ENCODE data around the gene CACNA1S. TPM values are rescaled to one million over a fixed set of nuclear protein-coding genes. Genes with fewer than 3 reads are reported as not detected.
A peak's percentile ranks its signal among the peaks of the same experiment; 100 is the strongest.

Gene CACNA1S
- total RNA-seq, 1 donor from 2014 or later = not detected

DNA sequence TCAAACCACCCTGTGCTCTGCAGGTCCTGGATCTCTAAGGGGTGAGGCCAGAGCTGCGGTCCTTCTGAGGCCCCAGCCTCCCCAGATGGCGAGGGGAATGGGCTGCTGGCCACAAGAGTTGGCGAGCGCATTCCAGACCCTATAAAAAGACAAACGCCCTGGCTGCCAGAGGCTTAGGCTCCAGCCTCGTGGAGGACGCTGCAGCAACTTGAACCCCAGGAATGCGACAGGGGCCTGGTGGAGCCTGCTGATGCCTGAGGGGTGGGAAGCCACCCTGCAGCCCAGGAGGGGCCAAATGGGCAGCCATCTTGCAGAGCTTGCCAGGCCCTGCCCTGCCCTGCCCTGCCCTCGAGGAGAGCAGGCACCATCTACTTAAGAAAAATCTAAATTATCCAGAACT, 8.6 kb downstream of the CACNA1S start:
- no peak for DNase-seq (ENCODE audit: missing footprints)
- ATAC-seq = no peak
- intact Hi-C loops (cut with DNase I) = no loop called here

DNA sequence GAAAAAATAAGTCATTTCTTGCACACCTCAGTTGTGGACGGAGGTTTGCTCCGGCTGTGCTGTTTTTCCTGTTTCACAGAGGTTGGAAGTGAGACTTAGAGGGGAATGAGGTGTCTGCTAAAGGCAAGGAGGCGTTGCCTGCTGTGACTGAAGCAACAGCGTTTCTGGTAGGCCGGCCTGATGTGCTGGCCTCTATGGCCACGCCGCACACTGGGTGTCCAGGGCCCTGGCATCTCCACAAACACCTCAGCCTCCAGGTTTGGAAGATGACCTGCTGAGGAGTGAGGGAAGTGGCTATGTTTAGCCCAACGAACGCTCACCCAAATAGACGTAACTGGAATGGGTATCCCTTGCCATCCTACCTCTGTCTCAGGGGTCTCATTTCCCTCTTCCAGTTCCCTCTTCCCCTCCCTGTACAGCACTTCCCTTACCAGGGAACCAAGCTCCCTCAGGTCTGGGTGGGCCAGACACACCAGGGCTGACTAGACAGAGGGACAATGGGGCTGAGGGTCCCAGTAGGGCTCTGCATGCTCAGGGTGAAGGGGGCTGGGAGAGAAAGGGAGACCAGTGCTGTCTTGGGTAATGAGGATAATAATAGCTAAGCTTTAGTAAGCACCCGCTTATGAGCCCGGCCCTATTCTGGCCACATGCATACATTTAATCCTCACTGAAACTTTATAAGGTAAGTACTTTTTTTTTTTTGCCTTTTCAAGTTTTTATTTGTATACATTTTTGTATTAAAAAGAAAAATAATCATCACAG, 11.9 kb downstream of the CACNA1S start:
- DNase-seq (ENCODE audit: missing footprints) = no peak
- intact Hi-C loops (cut with DNase I) = no loop called here

DNA sequence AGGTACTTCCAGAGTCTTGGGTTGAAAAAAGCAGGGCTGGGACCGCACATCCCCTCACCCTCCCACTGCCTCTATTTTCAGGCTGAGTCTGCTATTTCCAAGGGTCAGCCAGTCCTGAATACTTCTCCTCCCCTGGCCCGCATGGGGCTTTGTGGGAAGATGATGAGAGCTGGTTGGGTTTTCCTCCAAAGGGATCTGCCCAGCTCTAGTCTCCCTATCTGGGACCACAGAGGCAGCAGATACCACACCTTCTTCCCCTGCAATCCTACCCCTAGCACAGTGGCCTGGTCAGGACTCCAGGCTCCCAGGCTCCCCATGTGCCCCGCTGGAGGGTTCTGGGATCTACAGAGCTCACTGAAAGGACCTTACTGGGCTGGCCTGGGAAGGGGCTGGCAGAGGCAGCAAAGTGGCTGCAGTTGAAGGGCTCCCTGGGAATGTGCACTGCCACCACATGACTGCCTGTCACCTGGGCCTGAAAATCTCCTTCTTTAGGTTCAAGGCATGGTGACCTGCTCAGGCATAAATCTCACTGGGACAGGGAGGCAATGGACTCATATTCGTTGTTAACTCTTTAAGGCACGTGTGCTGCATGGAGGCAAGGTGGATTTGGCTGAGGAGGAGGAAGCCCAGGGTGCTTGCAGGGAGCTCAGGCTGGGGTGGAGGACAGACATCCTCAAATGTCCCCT, 13.1 kb downstream of the CACNA1S start:
- intact Hi-C loops (cut with DNase I) = no loop called here
- no peak for ATAC-seq
- no peak for DNase-seq (ENCODE audit: missing footprints)

More for the DNA sequence above, 11.9 kb downstream of the CACNA1S start:
- no peak for ATAC-seq

DNA sequence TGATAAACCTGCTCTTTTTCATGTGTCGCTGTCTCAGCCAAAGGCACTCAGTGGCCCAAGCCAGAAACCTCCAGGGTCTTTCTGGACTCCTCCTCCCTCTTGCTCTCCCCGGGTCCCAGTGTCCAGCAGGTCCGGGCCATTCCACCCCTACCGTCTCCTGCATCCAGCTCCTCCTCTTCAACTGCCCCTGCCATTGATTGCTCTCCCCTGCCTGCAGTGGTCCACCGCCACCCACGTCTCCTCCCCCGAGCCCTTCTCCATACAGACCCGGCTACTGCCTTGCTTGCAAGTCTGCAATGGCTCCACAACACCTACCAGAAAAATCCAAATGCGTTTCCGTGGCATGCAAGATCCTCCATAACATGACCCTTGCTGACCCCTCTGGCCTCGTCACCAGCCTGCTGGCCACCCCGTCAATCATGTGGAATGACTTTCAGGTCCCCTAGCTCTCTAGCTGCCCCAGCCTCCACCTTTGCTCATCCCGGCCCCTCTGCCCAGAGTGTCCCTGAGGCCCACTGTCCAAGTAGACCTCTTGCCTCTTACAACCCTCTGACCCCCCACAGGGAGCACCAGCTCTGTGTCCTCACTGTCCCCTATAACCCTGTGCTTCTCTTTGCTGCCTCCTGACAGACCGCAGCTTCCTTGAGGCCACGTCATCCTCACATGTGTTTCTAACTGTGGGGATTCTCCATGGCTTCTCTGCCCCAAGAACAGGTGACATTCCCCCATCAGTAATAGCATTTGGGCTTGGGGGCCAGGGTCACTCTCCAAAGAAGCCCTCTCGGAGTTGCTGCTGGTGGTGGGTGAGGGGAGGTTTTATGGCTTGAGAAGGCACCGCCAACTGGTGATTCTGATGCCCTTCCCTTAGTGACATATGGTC, 15.0 kb downstream of the CACNA1S start:
- intact Hi-C loops (cut with DNase I) = no loop called here
- DNase-seq (ENCODE audit: missing footprints) (no peak), ATAC-seq (no peak)

DNA sequence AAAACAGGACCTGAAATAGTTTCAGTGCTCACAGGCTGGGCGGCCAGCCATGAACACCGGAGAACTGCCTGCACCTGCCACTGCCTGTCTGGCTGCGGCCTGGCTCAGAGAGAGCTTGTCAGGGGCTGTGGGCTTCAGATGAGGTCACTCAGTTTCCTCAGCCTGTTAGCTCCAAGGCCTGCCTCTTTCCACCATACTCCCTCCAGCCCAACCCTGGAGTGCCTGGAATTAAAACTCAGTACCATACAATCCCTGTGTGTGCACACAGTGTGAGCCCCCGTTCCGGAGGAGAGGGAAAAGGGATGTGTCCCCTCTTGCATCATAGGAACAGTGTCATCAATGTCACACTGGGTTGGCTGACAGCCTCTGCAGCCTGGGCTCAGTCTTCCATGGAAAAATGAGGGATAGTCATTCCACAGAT, 16.2 kb downstream of the CACNA1S start:
- intact Hi-C loops (cut with DNase I) = no loop called here
- ATAC-seq = no peak
- DNase-seq (ENCODE audit: missing footprints) = no peak

DNA sequence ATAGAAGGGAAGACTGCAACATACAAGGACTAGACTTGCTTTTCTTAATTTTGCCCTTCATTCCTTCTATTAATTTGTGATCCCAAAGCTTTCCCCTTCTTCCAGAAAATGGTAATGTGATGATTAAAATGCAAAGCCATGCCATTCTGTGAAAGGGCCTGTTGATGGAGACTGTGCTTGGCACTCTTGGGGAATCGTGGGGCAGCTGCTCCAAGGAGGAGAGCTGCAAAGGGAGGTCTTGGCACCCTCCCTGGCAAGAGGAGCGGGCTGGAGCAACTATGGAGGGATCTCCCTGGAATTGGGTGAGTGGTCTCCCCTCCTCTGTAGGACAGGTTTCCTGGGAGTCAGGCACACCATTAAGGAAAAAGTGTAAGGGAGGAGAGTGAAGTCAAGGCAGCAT, 16.6 kb downstream of the CACNA1S start:
- no peak for DNase-seq (ENCODE audit: missing footprints)
- intact Hi-C loops (cut with DNase I) = no loop called here
- ATAC-seq = no peak

DNA sequence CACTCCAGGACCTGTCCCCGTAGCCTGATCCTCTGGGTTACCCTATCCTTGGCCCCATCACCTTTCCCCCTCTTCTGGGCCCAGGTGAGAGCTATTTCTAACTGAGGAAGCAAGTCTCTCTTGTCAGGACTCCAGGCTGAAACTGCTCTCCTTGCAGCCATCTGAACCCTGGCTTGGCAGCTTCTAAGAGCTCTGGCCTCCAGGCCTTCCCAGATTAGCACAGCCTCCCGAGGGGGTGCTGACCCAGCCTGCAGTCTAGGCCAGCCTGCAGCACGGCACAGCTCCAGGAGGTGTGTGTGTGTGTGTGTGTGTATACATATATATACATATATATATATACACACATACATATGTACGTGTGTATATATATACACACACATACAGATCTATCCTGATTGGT, 17.4 kb downstream of the CACNA1S start:
- ATAC-seq = no peak
- intact Hi-C loops (cut with DNase I) = no loop called here
- DNase-seq (ENCODE audit: missing footprints) = no peak

DNA sequence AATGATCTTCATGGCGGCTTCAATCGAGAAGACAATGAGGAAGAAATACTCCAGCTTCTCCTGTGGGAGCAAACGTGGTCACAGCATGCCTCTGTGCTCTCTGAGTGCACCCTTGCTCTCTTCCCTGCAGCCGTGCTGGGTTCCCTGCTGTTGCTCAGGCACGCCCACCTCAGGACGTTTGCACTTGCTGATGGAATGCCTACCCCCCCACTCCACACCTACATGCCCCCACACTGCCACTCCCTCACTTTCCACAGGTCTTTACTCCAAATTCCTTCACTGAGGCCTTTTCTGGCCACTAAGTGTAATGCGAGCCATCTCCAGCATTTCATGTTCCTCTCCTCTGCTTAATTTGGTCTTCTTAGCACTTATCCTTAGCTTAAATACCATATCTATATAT, 18.3 kb downstream of the CACNA1S start:
- intact Hi-C loops (cut with DNase I) = no loop called here
- DNase-seq (ENCODE audit: missing footprints) (no peak), ATAC-seq (no peak)

DNA sequence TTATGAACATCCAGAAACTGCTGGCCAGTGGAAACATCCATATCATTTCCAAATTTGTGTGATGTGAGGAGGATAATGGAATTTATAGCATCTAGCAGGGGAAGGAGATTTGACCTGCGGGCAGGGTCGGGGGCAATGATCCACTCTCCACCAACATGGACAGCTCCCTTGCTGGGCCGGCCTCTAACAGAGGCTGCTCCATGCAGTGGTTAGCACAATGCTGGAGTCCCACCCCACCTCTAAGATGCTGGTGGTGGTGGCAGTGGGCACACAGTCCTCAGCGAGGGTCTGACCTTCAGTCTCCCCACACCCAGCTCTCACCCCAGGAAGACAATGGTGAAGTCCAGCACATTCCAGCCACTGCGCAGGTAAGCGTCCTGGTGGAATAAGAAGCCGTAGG, 18.7 kb downstream of the CACNA1S start:
- intact Hi-C loops (cut with DNase I) = no loop called here
- no peak for ATAC-seq

DNA sequence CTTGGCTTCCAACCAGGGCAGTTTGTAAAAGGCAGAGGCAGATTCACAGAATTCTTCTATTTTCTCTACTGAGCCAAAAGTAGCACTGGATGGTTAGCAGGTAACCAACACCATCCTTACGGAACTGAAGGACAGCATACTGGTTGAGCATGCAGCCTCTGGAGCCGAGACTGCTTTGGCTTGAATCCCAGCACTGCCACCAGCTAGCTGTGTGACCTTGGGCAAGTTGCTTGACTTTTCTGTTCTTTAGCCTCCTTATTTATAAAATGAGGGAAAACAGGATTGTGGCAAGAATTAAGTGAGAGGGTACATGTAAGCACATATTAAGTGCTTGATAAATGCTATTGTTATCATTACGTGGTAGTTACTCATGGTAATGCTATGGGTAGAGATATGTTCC, 19.5 kb downstream of the CACNA1S start:
- no peak for ATAC-seq
- intact Hi-C loops (cut with DNase I) = no loop called here
- DNase-seq (ENCODE audit: missing footprints) = no peak

More for the DNA sequence above, 18.7 kb downstream of the CACNA1S start:
- no peak for DNase-seq (ENCODE audit: missing footprints)

DNA sequence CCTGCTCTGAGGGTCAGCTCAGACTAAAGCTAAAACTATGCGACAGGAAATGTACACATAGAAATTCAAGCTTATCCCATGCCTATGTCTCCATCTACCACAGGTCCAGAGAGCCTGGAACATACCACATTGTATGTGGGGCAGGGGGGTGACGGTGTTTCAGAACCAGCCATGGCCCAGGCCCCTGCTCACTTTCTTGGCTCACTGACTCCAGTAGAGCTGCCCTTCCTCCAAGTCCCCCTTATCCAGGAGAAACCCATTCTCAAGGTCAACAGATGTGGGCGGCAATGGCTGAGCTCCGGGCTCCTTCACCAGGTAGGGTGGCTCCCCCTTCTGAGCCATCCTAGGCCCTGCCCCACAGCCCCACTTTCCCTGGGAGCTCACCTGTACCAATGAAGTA, 21.0 kb downstream of the CACNA1S start:
- no peak for ATAC-seq
- DNase-seq (ENCODE audit: missing footprints) = no peak
- intact Hi-C loops (cut with DNase I) = no loop called here

DNA sequence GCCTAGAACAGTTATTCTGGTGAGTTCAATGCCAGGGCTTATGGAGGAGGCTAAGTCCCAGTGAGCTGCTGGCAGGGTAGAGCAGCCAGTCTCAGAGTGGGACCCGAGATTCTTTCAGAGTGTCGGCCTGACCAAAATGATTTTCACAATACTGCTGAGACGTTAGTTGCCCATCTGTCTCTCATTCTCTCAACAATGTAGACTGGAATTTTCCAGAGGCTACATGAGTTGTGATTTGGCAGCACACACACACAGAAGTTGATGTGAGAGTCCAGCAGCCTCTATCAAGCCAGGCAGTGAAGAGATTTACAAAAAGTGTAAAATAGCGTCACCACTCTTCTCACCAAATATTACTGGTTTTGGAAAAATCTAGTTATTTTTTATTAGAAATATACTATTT, 21.7 kb downstream of the CACNA1S start:
- intact Hi-C loops (cut with DNase I) = no loop called here
- DNase-seq (ENCODE audit: missing footprints) (no peak), ATAC-seq (no peak)

DNA sequence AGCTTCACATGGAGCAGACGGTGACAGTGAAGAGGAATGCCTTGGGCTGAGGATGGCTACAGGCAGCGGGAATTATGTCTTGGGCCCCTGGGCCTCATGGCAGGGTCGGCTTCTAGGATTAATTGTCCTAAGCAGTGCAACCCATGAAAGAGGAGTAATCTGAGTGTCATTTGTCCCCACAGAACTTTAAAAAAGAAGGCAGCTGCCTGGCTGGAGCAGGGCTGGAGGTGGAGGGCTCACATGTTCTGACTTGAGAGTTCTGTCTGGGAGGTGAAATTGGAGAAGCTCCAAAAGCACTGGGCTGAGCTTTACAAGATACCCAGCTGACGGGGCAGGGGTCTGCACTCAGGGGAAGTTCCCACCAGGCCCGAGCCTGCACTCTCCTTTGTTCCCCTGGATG, 22.6 kb downstream of the CACNA1S start:
- intact Hi-C loops (cut with DNase I) = loop anchor here (10.0 kb wide), 1 partner anchor 135 kb away; no protein-coding TSS in a partner anchor
- DNase-seq (ENCODE audit: missing footprints) (no peak), ATAC-seq (no peak)

DNA sequence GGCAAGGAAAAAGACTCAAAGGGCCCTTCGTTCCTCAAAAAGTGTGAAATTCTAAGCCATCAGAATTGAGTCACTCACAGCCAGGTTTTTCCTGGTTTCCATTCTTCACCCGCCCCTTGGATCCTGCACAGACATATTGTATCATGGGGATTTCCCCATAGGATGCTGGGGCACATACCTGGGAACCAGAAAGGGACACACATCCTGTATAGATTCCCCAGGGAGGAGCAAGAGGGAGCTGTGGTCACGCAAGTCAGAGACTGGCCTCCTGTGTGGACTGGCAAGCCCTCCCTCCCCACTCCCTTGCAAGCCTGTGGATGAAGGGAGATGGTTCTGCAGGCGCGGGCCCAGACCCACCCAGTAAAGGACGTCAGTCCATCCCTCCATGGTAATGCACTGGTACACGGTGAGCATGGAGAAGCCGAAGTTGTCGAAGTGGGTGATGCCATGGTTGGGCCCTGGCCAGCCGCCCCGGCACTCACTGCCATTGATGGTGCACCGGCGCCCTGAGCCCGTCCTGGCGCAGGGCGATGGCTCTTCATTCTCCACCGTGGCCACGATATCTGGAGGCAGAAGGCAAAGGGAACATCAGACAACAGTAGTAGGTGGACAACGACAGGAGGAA, 23.2 kb downstream of the CACNA1S start:
- intact Hi-C loops (cut with DNase I) = loop anchor here (10.0 kb wide), 1 partner anchor 136 kb away; no protein-coding TSS in a partner anchor

DNA sequence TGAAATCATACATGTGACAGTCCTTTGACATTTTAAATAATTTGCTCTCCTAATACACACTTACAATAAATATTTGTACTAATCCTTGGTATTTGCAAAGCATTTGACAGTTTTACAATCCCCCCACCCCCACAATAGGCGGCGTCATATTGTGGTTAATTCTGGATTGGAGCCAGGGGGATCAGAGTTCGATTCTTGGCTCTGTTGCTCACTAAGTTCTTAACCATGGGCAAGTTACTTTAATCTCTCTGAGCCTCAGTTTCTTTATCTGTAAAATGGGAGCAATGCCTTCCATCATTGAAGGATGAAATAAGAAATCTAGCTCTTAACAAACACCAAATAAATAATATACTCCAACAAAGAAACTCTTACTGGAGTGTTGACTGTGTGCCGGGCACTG, 23.8 kb downstream of the CACNA1S start:
- no peak for DNase-seq (ENCODE audit: missing footprints)
- ATAC-seq = no peak
- intact Hi-C loops (cut with DNase I) = loop anchor here (10.0 kb wide), 1 partner anchor 136 kb away; no protein-coding TSS in a partner anchor

More for the DNA sequence above, 23.2 kb downstream of the CACNA1S start:
- DNase-seq (ENCODE audit: missing footprints) = no peak
- ATAC-seq = no peak

DNA sequence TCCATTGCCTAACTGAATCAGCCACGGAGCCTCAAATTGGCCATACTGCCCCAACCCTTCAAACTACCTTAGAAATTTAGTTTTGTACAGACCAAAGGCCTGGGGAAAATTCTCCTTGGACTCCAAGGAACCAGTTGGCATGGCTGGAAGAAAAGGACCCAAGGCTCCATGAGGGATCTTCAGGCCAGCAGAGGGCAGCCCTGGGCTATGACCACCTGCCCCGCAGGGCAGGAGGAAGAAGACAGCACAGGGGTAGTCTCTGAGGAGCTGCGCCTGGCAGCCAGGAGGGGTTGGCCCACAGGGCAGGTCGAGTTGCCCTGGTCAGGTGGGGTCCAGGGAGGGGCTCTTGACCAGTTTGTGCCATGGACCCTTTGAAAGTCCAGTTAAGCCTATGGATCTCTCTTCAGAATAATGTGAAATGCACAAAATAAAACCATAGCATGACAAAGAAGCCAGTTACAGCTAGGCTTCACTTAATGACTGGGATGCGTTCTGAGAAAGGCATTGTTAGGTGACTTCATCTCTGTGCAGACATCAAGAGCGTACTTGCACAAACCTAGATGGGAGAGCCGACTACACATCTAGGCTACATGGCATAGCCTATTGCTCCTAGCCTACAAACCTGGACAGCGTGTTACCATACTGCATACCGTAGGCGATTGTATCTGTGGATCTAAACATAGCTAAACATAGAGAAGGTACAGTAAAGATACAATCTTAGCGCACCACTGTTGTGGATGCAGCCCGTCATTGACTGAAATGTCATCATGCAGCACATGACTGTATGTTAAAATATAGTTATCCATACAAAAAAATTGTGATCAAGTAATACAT, 26.1 kb downstream of the CACNA1S start:
- intact Hi-C loops (cut with DNase I) = loop anchor here (10.0 kb wide), 1 partner anchor 139 kb away; no protein-coding TSS in a partner anchor
- peak; percentile 70 for ATAC-seq
- DNase-seq (ENCODE audit: missing footprints) = no peak

DNA sequence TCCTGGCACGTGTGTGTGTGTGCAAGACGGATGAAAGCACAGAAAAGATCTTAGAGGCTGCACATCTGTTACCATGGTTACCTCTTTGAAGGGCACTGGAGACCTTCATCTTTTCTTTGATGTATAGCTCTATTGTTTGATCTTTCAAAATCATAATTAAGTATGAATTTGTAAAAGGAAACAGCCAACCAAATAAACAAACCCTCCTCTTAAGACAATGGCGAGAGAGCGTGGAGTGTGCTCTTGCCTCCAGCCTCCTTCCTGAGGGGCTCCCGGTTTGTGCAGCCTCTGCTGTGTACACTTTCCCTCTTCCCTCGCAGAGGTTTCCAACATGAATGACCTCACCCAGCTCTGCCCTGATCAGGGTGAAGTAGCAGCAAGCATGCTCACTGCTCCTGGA, 27.9 kb downstream of the CACNA1S start:
- intact Hi-C loops (cut with DNase I) = loop anchor here (10.0 kb wide), 1 partner anchor 141 kb away; no protein-coding TSS in a partner anchor
- no peak for DNase-seq (ENCODE audit: missing footprints)

DNA sequence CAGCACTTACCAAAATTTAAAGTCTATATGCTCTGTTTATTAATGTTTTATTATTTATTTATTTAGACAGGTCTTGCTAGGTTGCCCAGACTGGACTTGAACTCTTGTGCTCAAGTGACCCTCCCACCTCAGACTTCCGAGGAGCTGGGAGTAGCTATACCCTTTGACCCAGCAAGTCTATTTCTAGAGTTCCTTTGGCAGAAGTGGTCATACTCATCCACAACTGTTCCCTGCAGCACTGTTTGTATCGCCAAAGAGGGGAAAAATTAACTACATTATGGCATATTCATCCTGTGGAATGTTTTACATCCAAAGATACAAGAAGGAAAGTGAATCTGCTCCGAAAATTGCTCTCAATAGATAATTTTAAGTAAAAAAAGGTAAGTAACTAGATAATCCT, 28.5 kb downstream of the CACNA1S start:
- DNase-seq (ENCODE audit: missing footprints) = no peak
- no peak for ATAC-seq
- intact Hi-C loops (cut with DNase I) = loop anchor here (10.0 kb wide), 1 partner anchor 141 kb away; no protein-coding TSS in a partner anchor

More for the DNA sequence above, 27.9 kb downstream of the CACNA1S start:
- no peak for ATAC-seq
